Fibroblast of lung (primary cell): ENCODE data around the gene PRRC1. TPM values are rescaled to one million over a fixed set of nuclear protein-coding genes. Genes with fewer than 3 reads are reported as not detected.
A peak's percentile ranks its signal among the peaks of the same experiment; 100 is the strongest.

Source experiments
- DNase-seq, 2 donors: peaks; one replicate each; pipeline versions ENCODE4 v3.0.0 to v3.0.0-alpha.2; 2010; ENCODE audit warnings: low read depth in 2 of 2
- H2AFZ ChIP-seq: 2 replicates; pipeline ENCODE4 v1.5.1; 2012; ENCODE audit warnings: low read length, control low read depth, inconsistent platforms
- H3K27ac ChIP-seq: 2 replicates; pipeline ENCODE4 v1.5.1; 2011; ENCODE audit warnings: low read length, control low read depth; ENCODE audit not compliant: insufficient read depth
- H3K27me3 ChIP-seq: 2 replicates; pipeline ENCODE4 v1.5.1; 2011; ENCODE audit warnings: mild to moderate bottlenecking, low read length; ENCODE audit not compliant: control insufficient read depth, insufficient read depth
- H3K36me3 ChIP-seq: 2 replicates; pipeline ENCODE4 v1.5.1; 2011; ENCODE audit warnings: low read length; ENCODE audit not compliant: control insufficient read depth, insufficient read depth
- H3K4me1 ChIP-seq: 2 replicates; pipeline ENCODE4 v1.5.1; 2011; ENCODE audit warnings: low read length; ENCODE audit not compliant: control insufficient read depth, insufficient read depth; ENCODE audit errors: extremely low read depth
- H3K4me2 ChIP-seq: 2 replicates; pipeline ENCODE4 v1.5.1; 2011; ENCODE audit warnings: low read length, control low read depth; ENCODE audit not compliant: insufficient read depth; ENCODE audit errors: extremely low read depth
- H3K4me3 ChIP-seq, 4 experiments: fragments of 200-600 bp in 1 of 4; sonication (generic) in 1 of 4; replicated peaks in 1 of 4; 2 replicates each; pipeline ENCODE4 v1.5.1; 2011 to 2016; ENCODE audit warnings: low read length in 4 of 4, low read depth in 3 of 4, mild to moderate bottlenecking in 3 of 4, control low read depth in 2 of 4, inconsistent platforms in 1 of 4, mixed read lengths in 1 of 4; ENCODE audit not compliant: insufficient read depth in 1 of 4; ENCODE audit errors: control extremely low read depth in 1 of 4
- H3K79me2 ChIP-seq: 2 replicates; pipeline ENCODE4 v1.5.1; 2012; ENCODE audit warnings: mild to moderate bottlenecking, low read length, inconsistent platforms; ENCODE audit not compliant: control insufficient read depth, insufficient read depth
- H3K9ac ChIP-seq: 2 replicates; pipeline ENCODE4 v1.5.1; 2011; ENCODE audit warnings: mild to moderate bottlenecking, low read length, control low read depth; ENCODE audit not compliant: insufficient read depth
- H3K9me3 ChIP-seq: 2 replicates; pipeline ENCODE4 v1.5.1; 2012; ENCODE audit warnings: low read depth, low read length; ENCODE audit not compliant: control insufficient read depth, insufficient read depth
- H4K20me1 ChIP-seq: 2 replicates; pipeline ENCODE4 v1.5.1; 2011; ENCODE audit warnings: low read length; ENCODE audit not compliant: control insufficient read depth, insufficient read depth; ENCODE audit errors: extremely low read depth
- EZH2 ChIP-seq: IDR thresholded peaks from 2 replicates; pipeline ENCODE4 v1.5.1; 2012; ENCODE audit warnings: low read length, control low read depth, mild to moderate bottlenecking; ENCODE audit errors: missing control alignments
- polyA minus RNA-seq: library from RNA; depleted of rRNA, polyadenylated mRNA; stranded (reverse); fragments of >200 nt; gene quantifications from 2 replicates; pipeline ENCODE4 v1.2.3, GENCODE V29; 2011; ENCODE audit warnings: low replicate concordance
- polyA plus RNA-seq, 2 donors: library from polyadenylated mRNA; depleted of rRNA in 1 of 2; stranded (reverse) in 1 of 2; unstranded in 1 of 2; fragments of >200 nt; gene quantifications; 2 replicates each; pipeline ENCODE4 v1.2.1, GENCODE V29; 2011 to 2012; ENCODE audit warnings: missing spikeins in 1 of 2
- total RNA-seq: library from RNA; depleted of rRNA; stranded (reverse); fragments of >200 nt; gene quantifications from 2 replicates; pipeline ENCODE4 v1.2.1, GENCODE V29; 2014
- TF ChIP-seq, protein P1 (sequence below), 2 donors: IDR thresholded peaks in 1 of 2; conservative IDR thresholded peaks in 1 of 2; 1 replicate in 1 of 2; 2 replicates in 1 of 2; pipeline ENCODE4 v1.5.1; 2011 to 2012; ENCODE audit warnings: low read length in 2 of 2, control low read depth in 1 of 2, inconsistent platforms in 1 of 2, low read depth in 1 of 2, mild to moderate bottlenecking in 1 of 2

PRRC1 gene
- total RNA-seq, result 36.5 and 44.3 TPM in 2 replicates
- 108 and 125 TPM in 2 replicates for polyA plus RNA-seq
- polyA plus RNA-seq (2012), result 59.7 and 74.4 TPM in 2 replicates
- polyA minus RNA-seq, result 126 and 150 TPM in 2 replicates

DNA sequence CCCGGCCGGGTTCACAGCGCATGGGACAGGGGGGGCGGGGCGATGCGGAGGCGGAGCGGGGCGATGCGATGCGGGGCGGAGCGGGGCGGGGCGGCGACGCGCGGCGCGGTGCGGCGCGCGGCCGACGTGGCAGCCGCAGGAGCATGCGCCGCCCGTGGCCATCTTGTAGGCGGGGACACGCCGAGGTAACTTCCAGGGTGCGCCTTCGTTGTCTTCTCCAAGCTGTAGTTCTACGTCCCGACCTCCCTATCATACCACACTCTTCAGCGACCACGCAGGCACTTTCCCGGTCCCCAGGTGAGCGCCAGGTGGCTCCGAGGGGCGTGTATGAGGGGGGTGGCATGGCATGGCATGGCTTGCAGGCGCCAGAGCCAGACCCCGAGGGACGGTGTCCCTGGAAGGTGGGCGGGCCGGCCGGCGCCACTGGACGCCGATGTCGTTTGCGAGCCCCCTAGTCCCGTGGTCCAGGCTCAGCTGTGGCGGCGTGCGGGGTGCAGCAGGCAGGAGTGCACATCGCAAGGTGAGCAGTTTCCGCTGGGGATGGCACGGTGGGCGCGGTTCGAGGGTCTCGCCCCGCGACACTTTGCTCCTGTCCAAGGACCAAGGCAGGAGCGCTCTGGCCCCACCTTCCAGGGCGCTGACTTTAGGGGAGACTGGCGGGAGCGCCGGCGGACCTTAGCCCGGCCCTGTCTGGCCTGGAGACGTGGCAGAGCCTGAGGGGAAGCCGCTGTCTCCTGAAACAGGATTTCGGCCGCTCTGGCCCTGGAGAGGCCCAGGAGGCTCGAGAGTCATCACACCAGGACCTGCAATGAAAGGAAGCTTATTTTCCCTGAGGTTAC, at the start of gene PRRC1:
PRRC1 (plus strand) TSS at position 161 of the 839 bp plus-strand sequence. CDS start 5,840 bp downstream, outside the sequence.
- peak within 1 kb of the TSS; percentile 96 for H3K27ac ChIP-seq
- H3K36me3 ChIP-seq, result no peaks in the 10 kb centered on the region
- no peaks in the 10 kb centered on the region for H3K9me3 ChIP-seq
- H3K4me1 ChIP-seq, result no peaks in the 10 kb centered on the region
- H3K79me2 ChIP-seq, result peaks cover 50% of the 10 kb centered on the region
- peak within 1 kb of the TSS; percentile 94 to 99 (median 97) for H3K4me3 ChIP-seq
- H4K20me1 ChIP-seq, result peaks cover 3% of the 10 kb centered on the region
- peak within 1 kb of the TSS; percentile 98 for H3K9ac ChIP-seq
- peak within 1 kb of the TSS; percentile 99 for H2AFZ ChIP-seq
- peak; percentile 79 to 83 for DNase-seq
- peaks cover 10% of the 10 kb centered on the region for H3K27me3 ChIP-seq
- H3K4me2 ChIP-seq, result peak within 1 kb of the TSS; percentile 85
- TF ChIP-seq EZH2, result no peak
- TF ChIP-seq, protein P1, sequence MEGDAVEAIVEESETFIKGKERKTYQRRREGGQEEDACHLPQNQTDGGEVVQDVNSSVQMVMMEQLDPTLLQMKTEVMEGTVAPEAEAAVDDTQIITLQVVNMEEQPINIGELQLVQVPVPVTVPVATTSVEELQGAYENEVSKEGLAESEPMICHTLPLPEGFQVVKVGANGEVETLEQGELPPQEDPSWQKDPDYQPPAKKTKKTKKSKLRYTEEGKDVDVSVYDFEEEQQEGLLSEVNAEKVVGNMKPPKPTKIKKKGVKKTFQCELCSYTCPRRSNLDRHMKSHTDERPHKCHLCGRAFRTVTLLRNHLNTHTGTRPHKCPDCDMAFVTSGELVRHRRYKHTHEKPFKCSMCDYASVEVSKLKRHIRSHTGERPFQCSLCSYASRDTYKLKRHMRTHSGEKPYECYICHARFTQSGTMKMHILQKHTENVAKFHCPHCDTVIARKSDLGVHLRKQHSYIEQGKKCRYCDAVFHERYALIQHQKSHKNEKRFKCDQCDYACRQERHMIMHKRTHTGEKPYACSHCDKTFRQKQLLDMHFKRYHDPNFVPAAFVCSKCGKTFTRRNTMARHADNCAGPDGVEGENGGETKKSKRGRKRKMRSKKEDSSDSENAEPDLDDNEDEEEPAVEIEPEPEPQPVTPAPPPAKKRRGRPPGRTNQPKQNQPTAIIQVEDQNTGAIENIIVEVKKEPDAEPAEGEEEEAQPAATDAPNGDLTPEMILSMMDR (conservative IDR thresholded peaks at IDR 0.05 in 1 of 2, IDR thresholded peaks at IDR 0.05 in 1 of 2; ENCODE audit: low read depth in 1 of 2, low read length in 2 of 2), result no peak

- H3K9ac ChIP-seq, result no peak overlapping the region
- H3K27me3 ChIP-seq, result no peaks in the 10 kb centered on the region
- no peak for DNase-seq
- no peaks in the 10 kb centered on the region for H3K4me1 ChIP-seq
- no peak overlapping the region for H2AFZ ChIP-seq
- no peak overlapping the region for H3K27ac ChIP-seq
- H3K79me2 ChIP-seq, result no peaks in the 10 kb centered on the region
- no peaks in the 10 kb centered on the region for H4K20me1 ChIP-seq
- H3K4me3 ChIP-seq, result no peak overlapping the region
- H3K9me3 ChIP-seq, result no peaks in the 10 kb centered on the region
- no peaks in the 10 kb centered on the region for H3K36me3 ChIP-seq
- TF ChIP-seq EZH2, result no peak
- TF ChIP-seq, protein P1 (conservative IDR thresholded peaks at IDR 0.05 in 1 of 2, IDR thresholded peaks at IDR 0.05 in 1 of 2; ENCODE audit: low read depth in 1 of 2, low read length in 2 of 2), result no peak
- H3K4me2 ChIP-seq, result no peak overlapping the region
These were observed 46.2 kb upstream of the PRRC1 start for GRCh38 chr5:127471211-127471610.

- Histone ChIP-seq H3K9ac (no peak overlapping the region), H3K4me3 (no peak overlapping the region)
These were observed 44.7 kb upstream of the PRRC1 start for GRCh38 chr5:127472700-127473099.

More at GRCh38 chr5:127472700-127473099, 44.7 kb upstream of the PRRC1 start:
- no peaks in the 10 kb centered on the region for H3K4me1 ChIP-seq
- no peak overlapping the region for H2AFZ ChIP-seq
- no peaks in the 10 kb centered on the region for H3K27me3 ChIP-seq
- no peak for TF ChIP-seq EZH2
- TF ChIP-seq, protein P1 (conservative IDR thresholded peaks at IDR 0.05 in 1 of 2, IDR thresholded peaks at IDR 0.05 in 1 of 2; ENCODE audit: low read depth in 1 of 2, low read length in 2 of 2), result no peak
- H3K79me2 ChIP-seq, result no peaks in the 10 kb centered on the region
- H3K4me2 ChIP-seq, result no peak overlapping the region
- H3K27ac ChIP-seq, result no peak overlapping the region
- no peak for DNase-seq
- H3K9me3 ChIP-seq, result no peaks in the 10 kb centered on the region
- no peaks in the 10 kb centered on the region for H4K20me1 ChIP-seq
- no peaks in the 10 kb centered on the region for H3K36me3 ChIP-seq
